ENCODE results near the gene CXADR.

DNA sequence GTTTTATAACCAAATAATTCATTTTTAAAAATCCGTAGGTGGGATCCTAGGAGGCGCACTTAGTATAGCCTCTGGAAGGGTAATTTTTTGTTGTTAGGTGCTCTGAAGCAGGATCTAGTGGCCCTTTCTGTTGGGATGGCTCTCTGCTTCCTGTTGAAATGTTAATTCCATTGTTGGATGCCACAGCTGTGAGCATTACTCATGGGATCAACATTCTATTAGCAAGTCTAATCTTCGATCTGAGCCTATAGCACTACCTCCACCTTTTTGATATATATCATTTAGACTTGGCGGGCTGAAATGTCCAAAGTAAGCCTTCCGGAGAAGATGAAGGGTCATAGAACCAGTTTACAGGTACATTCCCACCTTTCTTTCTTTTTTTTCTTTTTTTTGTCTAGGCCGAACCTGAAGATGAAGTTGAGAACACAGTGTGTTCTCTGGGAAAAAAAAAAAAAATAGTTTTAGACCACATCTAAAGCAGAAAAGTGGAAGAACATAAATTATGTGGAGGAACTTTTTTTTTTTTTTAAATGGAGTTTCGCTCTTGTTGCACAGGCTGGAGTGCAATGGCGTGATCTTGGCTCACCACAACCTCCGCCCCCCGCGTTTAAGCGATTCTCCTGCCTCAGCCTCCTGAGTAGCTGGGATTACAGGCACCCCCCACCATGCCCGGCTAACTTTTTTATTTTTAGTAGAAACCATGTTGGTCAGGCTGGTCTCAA is 1.4 kb downstream of the CXADR start:
- TF ChIP-seq POLR2A (IDR thresholded peaks at IDR 0.05), result no peak
- no peak for TF ChIP-seq POLR2AphosphoS5 (IDR thresholded peaks at IDR 0.05)
- TF ChIP-seq, protein P1, sequence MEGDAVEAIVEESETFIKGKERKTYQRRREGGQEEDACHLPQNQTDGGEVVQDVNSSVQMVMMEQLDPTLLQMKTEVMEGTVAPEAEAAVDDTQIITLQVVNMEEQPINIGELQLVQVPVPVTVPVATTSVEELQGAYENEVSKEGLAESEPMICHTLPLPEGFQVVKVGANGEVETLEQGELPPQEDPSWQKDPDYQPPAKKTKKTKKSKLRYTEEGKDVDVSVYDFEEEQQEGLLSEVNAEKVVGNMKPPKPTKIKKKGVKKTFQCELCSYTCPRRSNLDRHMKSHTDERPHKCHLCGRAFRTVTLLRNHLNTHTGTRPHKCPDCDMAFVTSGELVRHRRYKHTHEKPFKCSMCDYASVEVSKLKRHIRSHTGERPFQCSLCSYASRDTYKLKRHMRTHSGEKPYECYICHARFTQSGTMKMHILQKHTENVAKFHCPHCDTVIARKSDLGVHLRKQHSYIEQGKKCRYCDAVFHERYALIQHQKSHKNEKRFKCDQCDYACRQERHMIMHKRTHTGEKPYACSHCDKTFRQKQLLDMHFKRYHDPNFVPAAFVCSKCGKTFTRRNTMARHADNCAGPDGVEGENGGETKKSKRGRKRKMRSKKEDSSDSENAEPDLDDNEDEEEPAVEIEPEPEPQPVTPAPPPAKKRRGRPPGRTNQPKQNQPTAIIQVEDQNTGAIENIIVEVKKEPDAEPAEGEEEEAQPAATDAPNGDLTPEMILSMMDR (IDR thresholded peaks at IDR 0.05), result no peak
- TF ChIP-seq EP300 (IDR thresholded peaks at IDR 0.05), result no peak
